Gastrocnemius medialis (tissue), 4 donors: ENCODE measurements around the gene BLVRA.

Source experiments
- POLR2A ChIP-seq, 2 donors: fragments of 450-650 bp; IDR thresholded peaks; one replicate each; pipeline ENCODE4 v1.6.1; 2017; ENCODE audit warnings: antibody characterized with exemption in 2 of 2, mild to moderate bottlenecking in 2 of 2, moderate library complexity in 2 of 2
- TF ChIP-seq, protein P1 (sequence below), 5 experiments: fragments of 450-650 bp in 3 of 5; fragments of 200-600 bp in 2 of 5; sonication (generic) in 2 of 5; IDR thresholded peaks in 4 of 5; conservative IDR thresholded peaks in 1 of 5; 1 replicate in 4 of 5; 2 replicates in 1 of 5; pipeline ENCODE4 v1.5.1; 2016 to 2019; ENCODE audit warnings: antibody characterized with exemption in 5 of 5, mild to moderate bottlenecking in 3 of 5, moderate library complexity in 3 of 5

DNA sequence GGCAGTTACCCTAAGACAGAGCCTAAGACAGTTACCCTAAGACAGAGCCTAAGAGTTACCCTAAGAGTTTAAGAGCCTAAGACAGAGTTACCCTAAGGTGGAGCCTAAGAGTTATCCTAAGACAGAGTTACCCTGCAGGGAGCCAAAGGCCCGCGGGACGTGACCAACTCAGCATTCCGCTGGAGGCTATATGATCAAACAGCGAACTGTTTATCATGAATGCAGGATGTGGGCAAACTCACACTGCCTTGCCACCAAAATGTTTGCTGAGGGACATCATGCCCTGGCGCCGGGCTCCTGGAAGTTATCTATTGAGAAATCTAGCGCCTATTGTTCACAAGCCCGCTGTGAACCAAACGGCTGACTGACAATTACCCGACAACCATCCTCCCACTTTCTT, 49.9 kb downstream of the BLVRA start:
- TF ChIP-seq, protein P1, sequence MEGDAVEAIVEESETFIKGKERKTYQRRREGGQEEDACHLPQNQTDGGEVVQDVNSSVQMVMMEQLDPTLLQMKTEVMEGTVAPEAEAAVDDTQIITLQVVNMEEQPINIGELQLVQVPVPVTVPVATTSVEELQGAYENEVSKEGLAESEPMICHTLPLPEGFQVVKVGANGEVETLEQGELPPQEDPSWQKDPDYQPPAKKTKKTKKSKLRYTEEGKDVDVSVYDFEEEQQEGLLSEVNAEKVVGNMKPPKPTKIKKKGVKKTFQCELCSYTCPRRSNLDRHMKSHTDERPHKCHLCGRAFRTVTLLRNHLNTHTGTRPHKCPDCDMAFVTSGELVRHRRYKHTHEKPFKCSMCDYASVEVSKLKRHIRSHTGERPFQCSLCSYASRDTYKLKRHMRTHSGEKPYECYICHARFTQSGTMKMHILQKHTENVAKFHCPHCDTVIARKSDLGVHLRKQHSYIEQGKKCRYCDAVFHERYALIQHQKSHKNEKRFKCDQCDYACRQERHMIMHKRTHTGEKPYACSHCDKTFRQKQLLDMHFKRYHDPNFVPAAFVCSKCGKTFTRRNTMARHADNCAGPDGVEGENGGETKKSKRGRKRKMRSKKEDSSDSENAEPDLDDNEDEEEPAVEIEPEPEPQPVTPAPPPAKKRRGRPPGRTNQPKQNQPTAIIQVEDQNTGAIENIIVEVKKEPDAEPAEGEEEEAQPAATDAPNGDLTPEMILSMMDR (IDR thresholded peaks at IDR 0.05 in 4 of 5, conservative IDR thresholded peaks at IDR 0.05 in 1 of 5), result no peak
- TF ChIP-seq POLR2A (IDR thresholded peaks at IDR 0.05), result no peak
